ENCODE results near the gene PPP6C. TPM values are rescaled to one million over a fixed set of nuclear protein-coding genes. Genes with fewer than 3 reads are reported as not detected.

The PPP6C gene
- polyA plus RNA-seq, 1 experiment: 7.7 TPM

DNA sequence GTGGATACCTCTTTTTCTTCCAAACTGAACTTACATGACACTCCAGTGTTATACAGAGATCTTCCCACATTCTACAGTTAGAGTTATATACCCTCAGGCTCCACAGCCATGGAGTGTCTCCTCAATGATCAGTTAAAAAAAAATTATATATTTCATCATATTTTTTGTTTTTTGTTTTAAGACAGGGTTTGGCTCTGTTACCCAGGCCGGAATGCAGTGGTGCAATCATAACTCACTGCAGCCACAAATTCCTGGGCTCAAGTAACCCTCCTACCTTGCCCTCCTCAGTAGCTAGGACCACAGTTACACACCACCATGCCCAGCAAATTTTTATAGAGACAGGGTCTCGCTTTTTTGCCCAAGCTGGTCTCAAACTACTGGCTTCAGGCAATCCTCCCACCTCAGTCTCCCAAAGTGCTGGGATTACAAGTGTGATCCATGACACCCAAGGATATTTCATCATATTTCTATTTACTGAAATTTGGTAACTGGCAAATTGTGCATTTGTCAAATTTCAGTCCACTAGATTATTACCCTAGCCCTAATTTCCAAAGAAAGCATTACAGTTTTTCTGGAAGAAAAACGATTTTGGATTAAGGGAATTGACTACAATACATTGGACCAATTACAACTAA lies 28.2 kb downstream of the PPP6C start:
- POLR2A ChIA-PET: interaction anchor here (0.6 kb wide), 1 partner anchor 503 kb away, joined by 3 read pairs; no protein-coding TSS in a partner anchor
- Histone ChIP-seq H3K36me3 (ENCODE audit: control insufficient read depth, insufficient read depth, low read length) (no peaks in the 10 kb centered on the region), H3K27me3 (ENCODE audit: control insufficient read depth, insufficient read depth, low read length) (no peaks in the 10 kb centered on the region), H3K4me3 (ENCODE audit: low read depth, low read length) (no peak overlapping the region)
- CTCF ChIA-PET: interaction anchor here (0.6 to 2.5 kb wide), 3 partner anchors 18 to 143 kb away, joined by 3 to 13 read pairs (median 3); partner anchors contain the start of gene SCAI
- TF ChIP-seq, protein P1, sequence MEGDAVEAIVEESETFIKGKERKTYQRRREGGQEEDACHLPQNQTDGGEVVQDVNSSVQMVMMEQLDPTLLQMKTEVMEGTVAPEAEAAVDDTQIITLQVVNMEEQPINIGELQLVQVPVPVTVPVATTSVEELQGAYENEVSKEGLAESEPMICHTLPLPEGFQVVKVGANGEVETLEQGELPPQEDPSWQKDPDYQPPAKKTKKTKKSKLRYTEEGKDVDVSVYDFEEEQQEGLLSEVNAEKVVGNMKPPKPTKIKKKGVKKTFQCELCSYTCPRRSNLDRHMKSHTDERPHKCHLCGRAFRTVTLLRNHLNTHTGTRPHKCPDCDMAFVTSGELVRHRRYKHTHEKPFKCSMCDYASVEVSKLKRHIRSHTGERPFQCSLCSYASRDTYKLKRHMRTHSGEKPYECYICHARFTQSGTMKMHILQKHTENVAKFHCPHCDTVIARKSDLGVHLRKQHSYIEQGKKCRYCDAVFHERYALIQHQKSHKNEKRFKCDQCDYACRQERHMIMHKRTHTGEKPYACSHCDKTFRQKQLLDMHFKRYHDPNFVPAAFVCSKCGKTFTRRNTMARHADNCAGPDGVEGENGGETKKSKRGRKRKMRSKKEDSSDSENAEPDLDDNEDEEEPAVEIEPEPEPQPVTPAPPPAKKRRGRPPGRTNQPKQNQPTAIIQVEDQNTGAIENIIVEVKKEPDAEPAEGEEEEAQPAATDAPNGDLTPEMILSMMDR (IDR thresholded peaks at IDR 0.05; ENCODE audit: insufficient read depth, low read depth, low read length): no peak
- peak; percentile 31 for DNase-seq (ENCODE audit: low read depth)

DNA sequence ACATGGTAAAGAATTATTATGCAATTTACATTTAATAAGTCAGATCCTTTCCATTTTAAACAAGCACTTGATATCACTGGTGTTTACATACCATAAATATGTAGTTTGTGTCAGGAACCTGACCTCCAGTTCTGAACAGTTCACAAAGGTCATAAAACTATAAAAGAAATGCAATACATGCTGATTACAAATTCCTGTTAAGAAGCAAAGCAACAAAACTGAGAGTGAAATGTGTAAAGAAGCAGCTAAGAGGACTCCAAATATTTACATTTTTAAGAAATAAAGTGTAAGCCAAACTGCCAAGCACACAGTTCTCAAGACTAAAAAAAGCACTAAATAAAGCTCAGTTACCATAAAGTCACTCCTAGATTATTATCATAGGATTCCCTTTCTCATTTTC lies 28.9 kb downstream of the PPP6C start:
- CTCF ChIA-PET: interaction anchor here (2.5 kb wide), 1 partner anchor 17 kb away, joined by 13 read pairs; the partner anchor contains the start of gene SCAI
- POLR2A ChIA-PET: interaction anchor here (0.6 kb wide), 1 partner anchor 503 kb away, joined by 3 read pairs; no protein-coding TSS in a partner anchor
- DNase-seq (ENCODE audit: low read depth): no peak
- TF ChIP-seq, protein P1 (IDR thresholded peaks at IDR 0.05; ENCODE audit: insufficient read depth, low read depth, low read length): no peak
- Histone ChIP-seq H3K4me3 (ENCODE audit: low read depth, low read length) (no peak overlapping the region), H3K36me3 (ENCODE audit: control insufficient read depth, insufficient read depth, low read length) (no peaks in the 10 kb centered on the region), H3K27me3 (ENCODE audit: control insufficient read depth, insufficient read depth, low read length) (no peaks in the 10 kb centered on the region)

DNA sequence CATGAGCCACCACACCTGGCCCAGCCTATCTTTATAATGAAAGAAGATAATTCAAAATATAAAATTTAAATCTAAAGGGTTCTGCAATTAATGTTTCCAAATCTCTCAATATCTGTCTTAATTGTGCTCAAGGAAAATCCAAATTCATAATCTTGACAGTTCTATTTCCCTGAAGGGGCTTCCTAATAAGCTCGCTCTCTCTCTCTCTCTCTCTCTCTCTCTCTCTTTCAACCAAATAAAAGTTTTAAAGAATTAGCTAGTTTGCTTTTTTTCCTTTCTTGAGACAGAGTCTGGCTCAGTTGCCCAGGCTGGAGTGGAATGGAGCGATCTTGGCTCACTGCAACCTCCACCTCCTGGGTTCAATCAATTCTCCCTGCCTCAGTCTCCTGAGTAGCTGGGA lies 33.1 kb downstream of the PPP6C start:
- TF ChIP-seq, protein P1 (IDR thresholded peaks at IDR 0.05; ENCODE audit: insufficient read depth, low read depth, low read length): no peak
- H3K36me3 ChIP-seq (ENCODE audit: control insufficient read depth, insufficient read depth, low read length): peaks cover 3% of the 10 kb centered on the region; the same call in 1 of the 2 replicates
- H3K27me3 ChIP-seq (ENCODE audit: control insufficient read depth, insufficient read depth, low read length): no peaks in the 10 kb centered on the region
- DNase-seq (ENCODE audit: low read depth): no peak
- no peak overlapping the region for H3K4me3 ChIP-seq (ENCODE audit: low read depth, low read length)
- POLR2A ChIA-PET: interaction anchor here (0.6 kb wide), 1 partner anchor 218 kb away, joined by 4 read pairs; no protein-coding TSS in a partner anchor
- CTCF ChIA-PET: interaction anchor here (0.6 kb wide), 1 partner anchor 16 kb away, joined by 3 read pairs; no protein-coding TSS in a partner anchor

DNA sequence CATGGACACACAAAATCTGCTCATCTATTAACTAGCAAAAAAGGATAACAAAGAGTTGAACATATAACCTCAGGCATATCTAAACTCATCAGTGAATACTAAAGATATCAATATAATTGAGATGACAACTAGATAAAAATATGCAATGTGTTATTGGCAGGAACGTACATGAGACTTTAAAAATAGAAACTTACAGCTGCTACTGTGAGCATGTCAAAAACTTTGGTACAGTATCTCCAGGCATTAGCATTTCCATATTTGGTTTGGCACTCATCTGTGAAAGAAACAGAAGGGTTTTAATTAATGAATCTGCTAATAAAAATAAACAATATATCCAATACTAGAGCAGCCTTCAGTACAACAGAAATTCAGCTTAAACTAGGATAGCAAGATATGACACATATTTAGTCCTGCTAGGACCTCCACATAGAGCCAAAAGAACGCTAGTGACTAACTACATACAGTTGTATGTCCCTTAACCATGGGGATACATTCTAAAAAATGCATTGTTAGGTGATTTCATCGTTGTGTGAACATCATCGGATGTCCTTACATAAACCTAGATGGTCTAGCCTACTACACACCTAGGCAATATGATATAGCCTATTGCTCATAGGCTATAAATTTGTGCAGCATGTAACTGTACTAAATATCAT lies 35.8 kb downstream of the PPP6C start:
- no peak for DNase-seq (ENCODE audit: low read depth)
- TF ChIP-seq, protein P1 (IDR thresholded peaks at IDR 0.05; ENCODE audit: insufficient read depth, low read depth, low read length): no peak
- Histone ChIP-seq H3K36me3 (ENCODE audit: control insufficient read depth, insufficient read depth, low read length) (peaks cover 9% of the 10 kb centered on the region), H3K27me3 (ENCODE audit: control insufficient read depth, insufficient read depth, low read length) (no peaks in the 10 kb centered on the region), H3K4me3 (ENCODE audit: low read depth, low read length) (no peak overlapping the region)
- ChIA-PET CTCF (interaction anchor here (0.7 to 1.7 kb wide), 2 partner anchors 10 to 11 kb away, joined by 3 to 10 read pairs; partner anchors contain the start of gene SCAI), POLR2A (no interaction called here)

DNA sequence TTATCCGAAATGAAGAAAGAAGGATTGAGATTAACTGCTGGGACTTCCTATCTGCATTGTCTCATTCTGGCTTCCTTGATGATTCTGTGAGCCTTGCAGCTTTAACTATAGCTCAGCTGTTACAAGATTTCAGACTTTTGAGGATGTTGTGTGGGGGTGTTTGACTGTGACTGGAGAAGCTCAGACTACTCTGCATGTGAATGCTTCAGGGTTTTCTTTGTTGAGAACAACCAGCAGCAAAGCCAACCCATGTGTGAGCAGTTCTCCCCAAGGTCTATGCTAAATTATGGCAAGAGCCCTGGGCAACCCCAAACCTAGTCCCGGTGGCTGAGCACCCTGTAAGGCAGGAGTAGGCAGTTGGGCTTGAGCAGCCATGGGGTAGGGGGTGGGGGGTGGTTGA lies 37.9 kb downstream of the PPP6C start:
- H3K36me3 ChIP-seq (ENCODE audit: control insufficient read depth, insufficient read depth, low read length): peaks cover 9% of the 10 kb centered on the region
- ChIA-PET POLR2A (no interaction called here), CTCF (interaction anchor here (1.3 to 1.5 kb wide), 2 partner anchors 8 to 222 kb away, joined by 3 to 7 read pairs; partner anchors contain the start of gene SCAI)
- no peak overlapping the region for H3K4me3 ChIP-seq (ENCODE audit: low read depth, low read length)
- H3K27me3 ChIP-seq (ENCODE audit: control insufficient read depth, insufficient read depth, low read length): no peaks in the 10 kb centered on the region
- DNase-seq (ENCODE audit: low read depth): no peak
- TF ChIP-seq, protein P1 (IDR thresholded peaks at IDR 0.05; ENCODE audit: insufficient read depth, low read depth, low read length): no peak

Data from BJ (cell line).